Measurements from ENCODE around the gene ASCL5.

ASCL5 gene

DNA sequence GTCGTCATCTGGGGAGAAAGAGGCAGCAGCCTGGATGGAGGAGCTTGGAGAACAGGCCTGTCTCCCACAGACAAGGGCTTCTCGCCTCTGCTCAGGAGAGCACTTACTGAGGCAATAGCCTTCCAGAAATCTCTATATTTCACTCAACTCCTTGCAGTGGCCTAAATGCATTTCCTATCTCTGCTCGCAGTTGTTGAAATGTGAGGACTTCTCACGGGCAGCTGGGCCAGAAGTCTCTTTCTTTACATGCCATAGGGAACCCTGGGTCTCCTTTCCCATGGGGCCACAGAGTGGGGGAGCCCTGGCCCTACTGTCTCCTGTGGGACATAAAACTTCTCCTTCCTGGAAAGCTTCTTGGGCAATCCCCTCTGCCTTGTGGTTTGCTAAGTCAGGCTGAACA lies 60.0 kb downstream of the ASCL5 start:
- Histone ChIP-seq H3K27me3 (ENCODE audit: insufficient read depth, low read length, poor library complexity, severe bottlenecking) (no peaks in the 10 kb centered on the region), H3K4me1 (ENCODE audit: insufficient read depth, low read length, poor library complexity, severe bottlenecking) (peaks cover 13% of the 10 kb centered on the region)

DNA sequence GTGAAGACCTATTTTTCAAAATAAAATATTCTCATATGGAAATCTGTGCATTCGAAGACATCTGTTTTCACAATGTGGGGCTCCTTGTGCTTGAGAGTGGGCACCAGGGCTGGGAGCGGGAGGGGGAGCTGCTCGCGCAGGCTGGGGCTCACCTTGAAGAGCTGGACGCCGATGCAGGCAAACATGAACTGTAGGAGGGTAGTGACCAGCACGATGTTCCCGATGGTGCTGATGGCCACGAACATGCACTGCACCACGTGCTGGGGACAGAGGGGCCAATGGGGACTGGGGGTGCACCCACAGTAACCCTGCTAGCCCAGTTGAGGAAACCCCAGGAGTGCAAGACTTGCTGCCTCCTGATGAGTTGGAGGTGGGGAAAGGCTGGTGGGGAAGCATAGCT lies 61.3 kb downstream of the ASCL5 start:
- Histone ChIP-seq H3K4me2 (ENCODE audit: low read depth, low read length, poor library complexity, severe bottlenecking) (no peak overlapping the region), H3K9ac (ENCODE audit: low read depth, low read length, poor library complexity, severe bottlenecking) (no peak overlapping the region), H3K4me3 (ENCODE audit: low read length, poor library complexity, severe bottlenecking) (no peak overlapping the region), H2AFZ (ENCODE audit: low read length) (no peak overlapping the region), H3K36me3 (ENCODE audit: insufficient read depth, low read length) (no peaks in the 10 kb centered on the region), H3K79me2 (ENCODE audit: insufficient read depth, low read length) (no peaks in the 10 kb centered on the region), H3K9me3 (ENCODE audit: insufficient read depth, low read depth, low read length) (no peaks in the 10 kb centered on the region), H3K4me1 (ENCODE audit: insufficient read depth, low read length, poor library complexity, severe bottlenecking) (peaks cover 1% of the 10 kb centered on the region), H3F3A (ENCODE audit: low read depth) (no peaks in the 10 kb centered on the region), H4K20me1 (ENCODE audit: insufficient read depth, low read length, poor library complexity, severe bottlenecking) (no peaks in the 10 kb centered on the region), H3K27me3 (ENCODE audit: insufficient read depth, low read length, poor library complexity, severe bottlenecking) (no peaks in the 10 kb centered on the region), H3K9me2 (replicated peaks; ENCODE audit: low read depth, low read length) (no peaks in the 10 kb centered on the region)
- TF ChIP-seq, protein P1, sequence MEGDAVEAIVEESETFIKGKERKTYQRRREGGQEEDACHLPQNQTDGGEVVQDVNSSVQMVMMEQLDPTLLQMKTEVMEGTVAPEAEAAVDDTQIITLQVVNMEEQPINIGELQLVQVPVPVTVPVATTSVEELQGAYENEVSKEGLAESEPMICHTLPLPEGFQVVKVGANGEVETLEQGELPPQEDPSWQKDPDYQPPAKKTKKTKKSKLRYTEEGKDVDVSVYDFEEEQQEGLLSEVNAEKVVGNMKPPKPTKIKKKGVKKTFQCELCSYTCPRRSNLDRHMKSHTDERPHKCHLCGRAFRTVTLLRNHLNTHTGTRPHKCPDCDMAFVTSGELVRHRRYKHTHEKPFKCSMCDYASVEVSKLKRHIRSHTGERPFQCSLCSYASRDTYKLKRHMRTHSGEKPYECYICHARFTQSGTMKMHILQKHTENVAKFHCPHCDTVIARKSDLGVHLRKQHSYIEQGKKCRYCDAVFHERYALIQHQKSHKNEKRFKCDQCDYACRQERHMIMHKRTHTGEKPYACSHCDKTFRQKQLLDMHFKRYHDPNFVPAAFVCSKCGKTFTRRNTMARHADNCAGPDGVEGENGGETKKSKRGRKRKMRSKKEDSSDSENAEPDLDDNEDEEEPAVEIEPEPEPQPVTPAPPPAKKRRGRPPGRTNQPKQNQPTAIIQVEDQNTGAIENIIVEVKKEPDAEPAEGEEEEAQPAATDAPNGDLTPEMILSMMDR (conservative IDR thresholded peaks at IDR 0.05; ENCODE audit: low read length), result no peak
- TF ChIP-seq EZH2phosphoT487 (IDR thresholded peaks at IDR 0.05; ENCODE audit: borderline replicate concordance), result no peak

More for the DNA sequence above, 60.0 kb downstream of the ASCL5 start:
- H2AFZ ChIP-seq (ENCODE audit: low read length), result no peak overlapping the region
- H3K36me3 ChIP-seq (ENCODE audit: insufficient read depth, low read length), result no peaks in the 10 kb centered on the region
- no peak overlapping the region for H3K4me2 ChIP-seq (ENCODE audit: low read depth, low read length, poor library complexity, severe bottlenecking)
- H3F3A ChIP-seq (ENCODE audit: low read depth), result no peaks in the 10 kb centered on the region
- TF ChIP-seq EZH2phosphoT487 (IDR thresholded peaks at IDR 0.05; ENCODE audit: borderline replicate concordance), result no peak
- TF ChIP-seq, protein P1 (conservative IDR thresholded peaks at IDR 0.05; ENCODE audit: low read length), result no peak
- no peaks in the 10 kb centered on the region for H3K79me2 ChIP-seq (ENCODE audit: insufficient read depth, low read length)
- no peak overlapping the region for H3K4me3 ChIP-seq (ENCODE audit: low read length, poor library complexity, severe bottlenecking)
- no peaks in the 10 kb centered on the region for H4K20me1 ChIP-seq (ENCODE audit: insufficient read depth, low read length, poor library complexity, severe bottlenecking)
- no peaks in the 10 kb centered on the region for H3K9me2 ChIP-seq (replicated peaks; ENCODE audit: low read depth, low read length)
- no peaks in the 10 kb centered on the region for H3K9me3 ChIP-seq (ENCODE audit: insufficient read depth, low read depth, low read length)
- H3K9ac ChIP-seq (ENCODE audit: low read depth, low read length, poor library complexity, severe bottlenecking), result no peak overlapping the region

DNA sequence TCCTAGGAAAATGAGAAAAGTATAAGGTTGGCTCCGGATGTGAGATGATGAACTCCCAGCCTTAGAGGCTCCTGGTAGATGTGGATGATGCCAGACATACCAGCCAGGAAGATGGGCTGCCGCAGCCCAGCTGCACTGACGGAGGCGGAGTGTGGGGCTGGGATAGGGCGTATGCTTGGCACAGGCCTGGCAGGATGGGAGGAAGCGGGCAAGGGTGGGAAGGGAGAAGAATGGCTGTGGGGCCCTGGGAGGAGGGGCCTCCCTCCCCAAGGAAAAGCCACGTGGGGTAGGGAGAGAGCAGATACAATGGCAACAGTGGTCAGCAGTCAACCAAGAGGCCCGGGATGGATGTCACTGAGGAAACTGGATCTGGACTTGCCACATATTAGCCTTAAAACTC lies 62.2 kb downstream of the ASCL5 start:
- H2AFZ ChIP-seq (ENCODE audit: low read length), result no peak overlapping the region
- H3K9me3 ChIP-seq (ENCODE audit: insufficient read depth, low read depth, low read length), result no peaks in the 10 kb centered on the region
- H3K9ac ChIP-seq (ENCODE audit: low read depth, low read length, poor library complexity, severe bottlenecking), result no peak overlapping the region
- H3F3A ChIP-seq (ENCODE audit: low read depth), result no peaks in the 10 kb centered on the region
- H3K27me3 ChIP-seq (ENCODE audit: insufficient read depth, low read length, poor library complexity, severe bottlenecking), result no peaks in the 10 kb centered on the region
- TF ChIP-seq, protein P1 (conservative IDR thresholded peaks at IDR 0.05; ENCODE audit: low read length), result no peak
- no peak for TF ChIP-seq EZH2phosphoT487 (IDR thresholded peaks at IDR 0.05; ENCODE audit: borderline replicate concordance)
- no peaks in the 10 kb centered on the region for H3K4me1 ChIP-seq (ENCODE audit: insufficient read depth, low read length, poor library complexity, severe bottlenecking)
- no peaks in the 10 kb centered on the region for H3K79me2 ChIP-seq (ENCODE audit: insufficient read depth, low read length)
- no peaks in the 10 kb centered on the region for H3K36me3 ChIP-seq (ENCODE audit: insufficient read depth, low read length)
- no peaks in the 10 kb centered on the region for H4K20me1 ChIP-seq (ENCODE audit: insufficient read depth, low read length, poor library complexity, severe bottlenecking)
- H3K9me2 ChIP-seq (replicated peaks; ENCODE audit: low read depth, low read length), result no peaks in the 10 kb centered on the region
- no peak overlapping the region for H3K4me3 ChIP-seq (ENCODE audit: low read length, poor library complexity, severe bottlenecking)
- no peak overlapping the region for H3K4me2 ChIP-seq (ENCODE audit: low read depth, low read length, poor library complexity, severe bottlenecking)

Data from Loucy (cell line).